Transverse colon (tissue), 4 donors: Measurements from ENCODE around the gene RELA. TPM values are rescaled to one million over a fixed set of nuclear protein-coding genes. Genes with fewer than 3 reads are reported as not detected.

Source experiments
- DNase-seq: peaks from one replicate; pipeline ENCODE4 v3.0.0-alpha.2; 2019
- H3K27ac ChIP-seq, 4 donors: fragments of 200-600 bp; sonication (generic); 2 replicates each; pipeline ENCODE4 v1.5.1; 2016 to 2018; ENCODE audit warnings: inconsistent platforms in 4 of 4
- H3K27me3 ChIP-seq: fragments of 200-600 bp; sonication (generic); 2 replicates; pipeline ENCODE4 v1.5.1; 2017; ENCODE audit warnings: inconsistent platforms
- H3K36me3 ChIP-seq, 4 donors: fragments of 200-600 bp; sonication (generic); 2 replicates each; pipeline ENCODE4 v1.5.1; 2017 to 2019; ENCODE audit warnings: inconsistent platforms in 4 of 4
- H3K4me1 ChIP-seq, 4 donors: fragments of 200-600 bp; sonication (generic); 2 replicates each; pipeline ENCODE4 v1.5.1; 2017 to 2020; ENCODE audit warnings: inconsistent platforms in 4 of 4
- H3K4me3 ChIP-seq, 4 donors: fragments of 200-600 bp; sonication (generic); 1 replicate in 1 of 4; 2 replicates in 3 of 4; pipeline versions ENCODE4 v1.5.1 to v1.6.1; 2017 to 2019; ENCODE audit warnings: inconsistent platforms in 4 of 4
- H3K9me3 ChIP-seq, 2 donors: fragments of 200-600 bp; sonication (generic); 2 replicates each; pipeline ENCODE4 v1.5.1; 2017 to 2019; ENCODE audit warnings: inconsistent platforms in 2 of 2
- EP300 ChIP-seq: sonication (generic); formaldehyde crosslinking; IDR thresholded peaks from one replicate; pipeline ENCODE4 v1.6.1; 2017; ENCODE audit warnings: antibody characterized with exemption, low read depth
- POLR2A ChIP-seq: fragments of 450-650 bp; IDR thresholded peaks from one replicate; pipeline ENCODE4 v1.6.1; 2016; ENCODE audit warnings: antibody characterized with exemption, mild to moderate bottlenecking, moderate library complexity
- POLR2AphosphoS5 ChIP-seq, 3 donors: sonication (generic); formaldehyde crosslinking; IDR thresholded peaks; one replicate each; pipeline ENCODE4 v1.6.1; 2016; ENCODE audit warnings: antibody characterized with exemption in 3 of 3
- WGBS, 2 donors: methylation state at CpG; one replicate each; pipeline ENCODE4 v1.1.5; 2018; ENCODE audit warnings: low coverage in 1 of 2; 5-methylcytosine and 5-hydroxymethylcytosine counted together
- in situ Hi-C, 4 donors: fragments of 200-750 bp; cut with MboI; loops; one replicate each; pipeline versions ENCODE4 v1.15.0 to v1.15.1; 2017; ENCODE audit warnings: low sequenced_read_pairs in 3 of 4, low pct_ligation_motif_present in 1 of 4, low pct_unique_long_range_greater_than_20kb in 1 of 4
- intact Hi-C: fragments of 100-400 bp; cut with DNase I; formaldehyde crosslinking; loops from one replicate; pipeline ENCODE4 v1.15.1; 2023; ENCODE audit warnings: low total_unique reads
- total RNA-seq, 4 donors: library from RNA; depleted of rRNA; stranded (reverse); fragments of >200 nt; gene quantifications; one replicate each; pipeline ENCODE4 v1.1.0, GENCODE V29; 2016
- TF ChIP-seq, protein P1 (sequence below), 5 experiments: fragments of 200-600 bp in 3 of 5; fragments of 450-650 bp in 2 of 5; sonication (generic) in 3 of 5; IDR thresholded peaks; 1 replicate in 2 of 5; 2 replicates in 3 of 5; pipeline ENCODE4 v1.5.1; 2016 to 2017; ENCODE audit warnings: antibody characterized with exemption in 5 of 5, inconsistent platforms in 3 of 5, mild to moderate bottlenecking in 2 of 5, moderate library complexity in 1 of 5

Gene RELA
- total RNA-seq, 4 donors from 2014 or later = 45.8 to 95.8 (median 58.4) TPM

DNA sequence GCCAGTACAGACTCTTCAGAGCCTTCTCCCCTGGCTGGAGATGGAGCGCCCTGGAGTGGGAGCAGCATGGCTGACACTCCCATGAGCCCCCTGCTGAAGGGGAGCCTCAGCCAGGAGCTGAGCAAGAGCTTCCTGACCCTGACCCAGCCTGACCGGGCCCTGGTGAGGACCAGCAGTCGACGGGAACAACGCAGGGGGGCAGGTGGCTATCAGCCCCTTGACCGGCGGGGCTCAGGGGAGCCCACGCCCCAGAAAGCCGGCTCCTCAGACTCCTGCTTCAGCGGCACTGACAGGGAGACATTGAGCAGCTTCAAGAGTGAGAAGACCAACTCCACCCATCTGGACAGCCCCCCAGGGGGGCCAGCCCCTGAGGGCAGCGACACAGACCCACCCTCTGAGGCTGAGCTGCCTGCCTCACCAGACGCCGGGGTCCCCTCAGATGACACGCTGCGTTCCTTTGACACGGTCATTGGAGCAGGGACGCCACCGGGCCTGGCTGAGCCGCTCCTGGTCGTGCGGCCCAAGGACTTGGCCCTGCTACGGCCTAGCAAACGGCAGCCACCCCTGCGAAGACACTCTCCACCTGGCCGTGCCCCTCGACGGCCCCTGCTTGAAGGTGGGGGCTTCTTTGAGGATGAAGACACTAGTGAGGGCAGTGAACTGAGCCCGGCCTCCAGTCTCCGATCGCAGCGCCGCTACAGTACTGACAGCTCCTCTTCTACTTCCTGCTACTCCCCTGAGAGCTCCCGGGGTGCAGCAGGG lies 44.5 kb downstream of the RELA start:
- intact Hi-C loops (no loop called here), in situ Hi-C loops (no loop called here)
- Histone ChIP-seq H3K4me1 (peaks cover 4 to 28% (median 15%) of the 10 kb centered on the region in 4 donors), H3K9me3 (no peaks in the 10 kb centered on the region), H3K27me3 (no peaks in the 10 kb centered on the region), H3K4me3 (no peak overlapping the region), H3K36me3 (peaks cover 0 to 20% (median 5%) of the 10 kb centered on the region in 4 donors), H3K27ac (no peak overlapping the region)
- no peak for TF ChIP-seq EP300
- TF ChIP-seq, protein P1, sequence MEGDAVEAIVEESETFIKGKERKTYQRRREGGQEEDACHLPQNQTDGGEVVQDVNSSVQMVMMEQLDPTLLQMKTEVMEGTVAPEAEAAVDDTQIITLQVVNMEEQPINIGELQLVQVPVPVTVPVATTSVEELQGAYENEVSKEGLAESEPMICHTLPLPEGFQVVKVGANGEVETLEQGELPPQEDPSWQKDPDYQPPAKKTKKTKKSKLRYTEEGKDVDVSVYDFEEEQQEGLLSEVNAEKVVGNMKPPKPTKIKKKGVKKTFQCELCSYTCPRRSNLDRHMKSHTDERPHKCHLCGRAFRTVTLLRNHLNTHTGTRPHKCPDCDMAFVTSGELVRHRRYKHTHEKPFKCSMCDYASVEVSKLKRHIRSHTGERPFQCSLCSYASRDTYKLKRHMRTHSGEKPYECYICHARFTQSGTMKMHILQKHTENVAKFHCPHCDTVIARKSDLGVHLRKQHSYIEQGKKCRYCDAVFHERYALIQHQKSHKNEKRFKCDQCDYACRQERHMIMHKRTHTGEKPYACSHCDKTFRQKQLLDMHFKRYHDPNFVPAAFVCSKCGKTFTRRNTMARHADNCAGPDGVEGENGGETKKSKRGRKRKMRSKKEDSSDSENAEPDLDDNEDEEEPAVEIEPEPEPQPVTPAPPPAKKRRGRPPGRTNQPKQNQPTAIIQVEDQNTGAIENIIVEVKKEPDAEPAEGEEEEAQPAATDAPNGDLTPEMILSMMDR (IDR thresholded peaks at IDR 0.05) = no peak
- TF ChIP-seq POLR2AphosphoS5 (IDR thresholded peaks at IDR 0.05) = no peak
- TF ChIP-seq POLR2A = no peak
- no peak for DNase-seq
- 96 to 100% methylated on average over 1 to 27 of the region's 33 CpGs for WGBS, 2 donors

DNA sequence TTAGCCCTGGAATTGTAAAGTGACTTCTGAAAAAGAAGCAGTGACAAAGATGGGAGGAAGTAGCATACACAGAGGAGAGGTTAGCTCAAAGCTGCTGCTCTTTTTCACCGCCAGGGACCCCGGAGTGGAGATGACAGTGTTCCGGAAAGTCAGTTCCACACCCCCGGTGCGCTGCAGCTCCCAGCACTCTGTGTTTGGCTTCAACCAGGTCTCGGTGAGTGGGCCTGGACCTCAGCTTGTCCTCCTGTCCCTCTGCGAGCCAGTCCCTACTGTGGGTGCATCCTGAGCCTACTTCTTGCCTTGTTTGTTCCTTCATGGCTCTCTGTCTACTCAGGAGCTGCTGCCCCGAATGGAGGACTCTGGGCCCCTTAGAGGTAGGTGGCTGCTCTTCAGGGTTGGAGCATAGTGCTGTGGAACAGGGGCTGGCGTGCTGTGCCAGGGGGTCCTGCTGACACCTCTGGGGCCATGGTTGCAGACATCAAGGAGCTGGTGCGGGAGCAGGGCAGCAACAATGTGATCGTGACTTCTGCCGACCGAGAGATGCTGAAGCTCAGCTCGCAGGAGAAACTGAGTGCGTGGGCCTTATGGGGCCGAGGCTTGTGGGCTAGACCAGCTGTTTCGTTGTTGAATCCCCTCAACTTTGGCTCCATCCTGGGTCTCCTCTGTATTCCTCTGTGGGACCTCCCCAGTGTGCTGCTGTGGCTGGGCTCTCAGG lies 45.4 kb downstream of the RELA start:
- Histone ChIP-seq H3K9me3 (no peaks in the 10 kb centered on the region), H3K27ac (no peak overlapping the region), H3K27me3 (no peaks in the 10 kb centered on the region), H3K4me1 (peaks cover 13 to 37% (median 24%) of the 10 kb centered on the region in 4 donors), H3K36me3 (peaks cover 0 to 20% (median 5%) of the 10 kb centered on the region in 4 donors), H3K4me3 (peak overlapping the region in 1 of 4 donors; percentile 100)
- in situ Hi-C loops = no loop called here
- DNase-seq = no peak
- WGBS, 2 donors = 87% methylated on average over 17 of the region's 17 CpGs; no CpG with 5 or more reads in 1 of the 2 donors
- TF ChIP-seq POLR2AphosphoS5 (IDR thresholded peaks at IDR 0.05) = no peak
- no peak for TF ChIP-seq POLR2A
- TF ChIP-seq EP300 = no peak
- TF ChIP-seq, protein P1 (IDR thresholded peaks at IDR 0.05) = no peak
- intact Hi-C loops = no loop called here

DNA sequence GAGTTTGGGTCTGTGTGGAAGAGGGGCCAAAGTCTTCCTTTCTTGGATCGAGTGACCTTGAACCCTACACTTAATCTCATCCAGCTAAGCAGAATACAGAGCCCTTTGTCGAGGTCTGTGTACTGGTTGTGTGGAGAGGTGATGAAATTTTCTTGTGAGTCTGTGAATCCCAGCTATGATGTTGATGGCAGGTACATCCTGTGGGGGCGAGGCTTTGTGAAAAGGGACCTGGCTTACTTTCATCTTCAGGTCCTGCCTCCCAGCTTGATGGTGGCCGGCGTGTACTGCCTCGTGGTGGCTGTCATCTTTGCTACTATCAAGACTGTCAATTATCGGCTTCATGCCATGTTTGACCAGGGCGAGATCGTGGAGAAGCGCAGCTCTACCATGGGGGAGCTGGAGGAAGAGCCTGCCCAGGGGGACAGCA lies 46.1 kb downstream of the RELA start:
- TF ChIP-seq POLR2A = no peak
- TF ChIP-seq, protein P1 (IDR thresholded peaks at IDR 0.05) = no peak
- no peak for TF ChIP-seq POLR2AphosphoS5 (IDR thresholded peaks at IDR 0.05)
- 44 to 60% methylated on average over 2 to 10 of the region's 10 CpGs for WGBS, 2 donors
- H3K27me3 ChIP-seq = no peaks in the 10 kb centered on the region
- peaks cover 20 to 44% (median 31%) of the 10 kb centered on the region in 4 donors for H3K4me1 ChIP-seq
- H3K9me3 ChIP-seq = no peaks in the 10 kb centered on the region
- in situ Hi-C loops = no loop called here
- peak overlapping the region; percentile 97 to 99 (median 98) for H3K27ac ChIP-seq
- H3K4me3 ChIP-seq = peak overlapping the region; percentile 79 to 100 (median 98)
- H3K36me3 ChIP-seq = peaks cover 0 to 20% (median 5%) of the 10 kb centered on the region in 4 donors
- intact Hi-C loops = no loop called here
- no peak for DNase-seq

DNA sequence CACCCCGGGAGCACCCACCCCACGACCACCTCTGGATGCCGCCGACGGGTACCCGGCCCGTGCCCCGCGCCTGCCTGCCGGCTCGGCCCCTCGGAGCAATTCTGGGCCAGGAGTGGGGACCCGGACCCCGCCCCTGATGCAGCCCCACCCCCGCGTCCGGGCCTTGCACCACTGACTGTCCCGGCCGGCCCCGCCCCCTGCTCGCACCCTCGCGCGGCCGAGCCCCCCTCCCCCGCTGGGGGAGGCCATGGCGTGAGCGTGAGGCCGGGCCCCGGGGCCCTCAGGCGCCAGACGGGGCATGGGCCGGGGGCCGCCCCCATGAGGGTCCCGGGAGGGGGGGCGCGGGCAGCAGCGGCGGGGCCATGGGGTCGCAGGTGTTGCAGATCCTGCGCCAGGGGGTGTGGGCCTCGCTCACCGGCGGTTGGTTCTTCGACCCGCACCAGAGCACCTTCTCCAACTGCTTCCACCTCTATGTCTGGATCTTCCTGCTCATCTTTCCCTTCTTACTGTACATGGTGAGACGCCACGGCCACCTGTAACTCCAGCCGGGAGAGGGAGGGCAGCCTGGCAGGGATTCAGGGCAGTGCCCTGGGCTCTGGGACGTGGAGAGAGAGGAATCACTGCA lies 46.7 kb downstream of the RELA start:
- WGBS, 2 donors = 0% methylated on average over 24 of the region's 50 CpGs; no CpG with 5 or more reads in 1 of the 2 donors
- in situ Hi-C loops = no loop called here
- no peak for DNase-seq

More for the DNA sequence above, 46.7 kb downstream of the RELA start:
- no peaks in the 10 kb centered on the region for H3K9me3 ChIP-seq
- H3K27me3 ChIP-seq = no peaks in the 10 kb centered on the region
- H3K27ac ChIP-seq = peak overlapping the region; percentile 97 to 99 (median 98)
- intact Hi-C loops = no loop called here
- peak overlapping the region; percentile 79 to 100 (median 98) for H3K4me3 ChIP-seq
- H3K4me1 ChIP-seq = peaks cover 21 to 49% (median 36%) of the 10 kb centered on the region in 4 donors
- H3K36me3 ChIP-seq = peaks cover 0 to 20% (median 5%) of the 10 kb centered on the region in 4 donors
- TF ChIP-seq POLR2AphosphoS5 (IDR thresholded peaks at IDR 0.05) (no peak), POLR2A (no peak), EP300 (no peak)
- TF ChIP-seq, protein P1 (IDR thresholded peaks at IDR 0.05) = no peak
